VCaP (cell line): Measurements from ENCODE around the gene SH2D2A.

Experiments used
- H3K27ac ChIP-seq: fragments of 450-650 bp; 2 replicates; pipeline ENCODE4 v1.5.1; 2017
- CTCF ChIP-seq: fragments of 450-650 bp; conservative IDR thresholded peaks from 2 replicates; pipeline ENCODE4 v1.5.1; 2017; ENCODE audit warnings: mild to moderate bottlenecking, moderate library complexity

The SH2D2A gene

GRCh38 chr1:156805766-156806511 is 10.7 kb downstream of the SH2D2A start:
- no peak for TF ChIP-seq CTCF
- no peak overlapping the region for H3K27ac ChIP-seq

GRCh38 chr1:156804572-156805243 is 11.9 kb downstream of the SH2D2A start:
- no peak overlapping the region for H3K27ac ChIP-seq
- TF ChIP-seq CTCF, result no peak

- no peak for TF ChIP-seq CTCF
- no peak overlapping the region for H3K27ac ChIP-seq
These were observed 12.6 kb downstream of the SH2D2A start for GRCh38 chr1:156804026-156804425.

GRCh38 chr1:156803086-156803851 is 13.4 kb downstream of the SH2D2A start:
- no peak overlapping the region for H3K27ac ChIP-seq
- no peak for TF ChIP-seq CTCF

GRCh38 chr1:156802421-156802935 is 14.2 kb downstream of the SH2D2A start:
- H3K27ac ChIP-seq, result no peak overlapping the region

GRCh38 chr1:156801409-156802121 is 15.1 kb downstream of the SH2D2A start:
- no peak overlapping the region for H3K27ac ChIP-seq
- no peak for TF ChIP-seq CTCF

More at GRCh38 chr1:156802421-156802935, 14.2 kb downstream of the SH2D2A start:
- no peak for TF ChIP-seq CTCF
